ENCODE results near the gene TCFL5.

GRCh38 chr20:62802026-62802712, 59.5 kb downstream of the TCFL5 start:
- no peak for TF ChIP-seq TAF1 (IDR thresholded peaks at IDR 0.05; ENCODE audit: borderline replicate concordance, insufficient read depth, low read length)
- TF ChIP-seq REST (IDR thresholded peaks at IDR 0.05; ENCODE audit: insufficient read depth in 1 of 2, low read depth in 2 of 2, low read length in 2 of 2), result no peak
- no peak for TF ChIP-seq POLR2AphosphoS5 (IDR thresholded peaks at IDR 0.05; ENCODE audit: low read depth, low read length)

Data from PFSK-1 (cell line).